B cell (primary cell): ENCODE data around the gene PLEKHS1. TPM values are rescaled to one million over a fixed set of nuclear protein-coding genes. Genes with fewer than 3 reads are reported as not detected.

Experiments used
- ATAC-seq: fragments of 200-7000 bp; cut with Tn5 transposase; one replicate; pipeline ENCODE4 v1.10.0; 2021; ENCODE audit warnings: low read depth, mild to moderate bottlenecking, moderate number of reproducible peaks, moderate library complexity
- CTCF ChIA-PET: fragments of 350-600 bp; sonication (Branson Sonifier 250); formaldehyde crosslinking; loops from one replicate; lab custom pipeline; 2021; ENCODE audit warnings: antibody characterized with exemption, inconsistent platforms; lab: Charles Lee
- POLR2A ChIA-PET: fragments of 350-600 bp; sonication (Branson Sonifier 250); formaldehyde crosslinking; loops from one replicate; lab custom pipeline; 2021; ENCODE audit warnings: antibody characterized with exemption; lab: Charles Lee
- DNase-seq: peaks from one replicate; pipeline ENCODE4 v3.0.0; 2013
- H2AFZ ChIP-seq: 2 replicates; pipeline ENCODE4 v1.6.1; 2012; ENCODE audit warnings: mild to moderate bottlenecking, low read depth, low read length; ENCODE audit not compliant: insufficient read depth, poor library complexity, severe bottlenecking
- H3K27ac ChIP-seq, 2 donors: 1 replicate in 1 of 2; 2 replicates in 1 of 2; pipeline ENCODE4 v1.5.1; 2012 to 2013; ENCODE audit warnings: low read length in 2 of 2, mild to moderate bottlenecking in 2 of 2, moderate library complexity in 1 of 2
- H3K27me3 ChIP-seq, 4 experiments: fragments of 200-600 bp in 1 of 4; sonication (generic) in 1 of 4; replicated peaks in 1 of 4; 1 replicate in 2 of 4; 2 replicates in 2 of 4; pipeline versions ENCODE4 v1.6.1 to v1.7.0; 2013 to 2016; ENCODE audit warnings: low read length in 3 of 4, mild to moderate bottlenecking in 2 of 4, mixed read lengths in 1 of 4, moderate library complexity in 1 of 4; ENCODE audit not compliant: insufficient read depth in 4 of 4, control insufficient read depth in 3 of 4; ENCODE audit errors: control extremely low read depth in 1 of 4
- H3K36me3 ChIP-seq, 2 experiments: replicated peaks in 1 of 2; 1 replicate in 1 of 2; 2 replicates in 1 of 2; pipeline versions ENCODE4 v1.6.1 to v1.7.1; 2013; ENCODE audit warnings: low read length in 1 of 2; ENCODE audit not compliant: insufficient read depth in 2 of 2, control insufficient read depth in 1 of 2; ENCODE audit errors: control extremely low read depth in 1 of 2, extremely low read depth in 1 of 2
- H3K4me1 ChIP-seq, 2 donors: fragments of 200-600 bp in 1 of 2; sonication (generic) in 1 of 2; 1 replicate in 1 of 2; 2 replicates in 1 of 2; pipeline versions ENCODE4 v1.5.1 to v1.6.1; 2013 to 2017; ENCODE audit warnings: low read length in 2 of 2; ENCODE audit not compliant: control insufficient read depth in 2 of 2, insufficient read depth in 2 of 2
- H3K4me2 ChIP-seq: replicated peaks from 2 replicates; pipeline ENCODE3; 2012; ENCODE audit warnings: mild to moderate bottlenecking, low read depth, low read length; ENCODE audit not compliant: poor library complexity, severe bottlenecking
- H3K4me3 ChIP-seq, 5 experiments: fragments of 200-600 bp in 1 of 5; sonication (generic) in 1 of 5; 1 replicate in 3 of 5; 2 replicates in 2 of 5; pipeline versions ENCODE4 v1.5.1 to v1.7.0; 2011 to 2016; ENCODE audit warnings: low read length in 4 of 5, mild to moderate bottlenecking in 4 of 5, low read depth in 2 of 5, control low read depth in 1 of 5, moderate library complexity in 1 of 5; ENCODE audit not compliant: insufficient read depth in 1 of 5; ENCODE audit errors: control extremely low read depth in 1 of 5, extremely low read depth in 1 of 5
- H3K79me2 ChIP-seq: fragments of 200-600 bp; sonication (generic); one replicate; pipeline ENCODE4 v1.6.0; 2016; ENCODE audit warnings: low read length; ENCODE audit not compliant: control insufficient read depth, insufficient read depth
- H3K9ac ChIP-seq: fragments of 200-600 bp; sonication (generic); 2 replicates; pipeline ENCODE4 v1.6.1; 2017; ENCODE audit warnings: mild to moderate bottlenecking, low read length, moderate library complexity
- H3K9me3 ChIP-seq, 3 donors: one replicate each; pipeline versions ENCODE4 v1.6.1 to v1.7.1; 2013; ENCODE audit warnings: low read length in 2 of 3; ENCODE audit not compliant: control insufficient read depth in 2 of 3, insufficient read depth in 1 of 3; ENCODE audit errors: control extremely low read depth in 1 of 3
- H4K20me1 ChIP-seq: 2 replicates; pipeline ENCODE4 v1.6.0; 2012; ENCODE audit warnings: mild to moderate bottlenecking, low read length; ENCODE audit not compliant: insufficient read depth, control insufficient read depth, poor library complexity, severe bottlenecking
- H3K27ac Mint-ChIP-seq: one replicate; pipeline ENCODE4 v1.8.0; 2021; ENCODE audit warnings: mixed read lengths
- H3K27me3 Mint-ChIP-seq: one replicate; pipeline ENCODE4 v1.8.0; 2021; ENCODE audit warnings: mixed read lengths
- H3K4me1 Mint-ChIP-seq: one replicate; pipeline ENCODE4 v1.8.0; 2021; ENCODE audit warnings: mixed read lengths
- H3K4me3 Mint-ChIP-seq: one replicate; pipeline ENCODE4 v1.8.0; 2021; ENCODE audit warnings: mixed read lengths
- H3K9me3 Mint-ChIP-seq: one replicate; pipeline ENCODE4 v1.8.0; 2022; ENCODE audit warnings: mixed read lengths; ENCODE audit not compliant: insufficient read depth
- EZH2 ChIP-seq: IDR thresholded peaks from 2 replicates; pipeline ENCODE4 v1.6.1; 2012; ENCODE audit warnings: borderline replicate concordance, low read depth, mild to moderate bottlenecking, moderate library complexity, low read length; ENCODE audit not compliant: insufficient read depth, poor library complexity, severe bottlenecking
- WGBS: methylation state at CpG from one replicate; pipeline ENCODE4 v1.1.5; 2013; ENCODE audit warnings: missing lambda C conversion rate; ENCODE audit not compliant: insufficient coverage; 5-methylcytosine and 5-hydroxymethylcytosine counted together
- intact Hi-C: fragments of 100-400 bp; cut with micrococcal nuclease; formaldehyde crosslinking; loops from one replicate; pipeline ENCODE4 v1.10.0; 2022
- polyA plus RNA-seq: library from polyadenylated mRNA; depleted of rRNA; stranded (reverse); fragments of >200 nt; gene quantifications from 2 replicates; pipeline ENCODE4 v1.2.3, GENCODE V29; 2012
- total RNA-seq, 2 donors: library from RNA; stranded (reverse); fragments of 120-200 nt in 1 of 2; gene quantifications; 1 replicate in 1 of 2; 2 replicates in 1 of 2; pipeline versions ENCODE4 v1.2.3 to v1.2.4, GENCODE V29; 2013 to 2022
- TF ChIP-seq, protein P1 (sequence below): fragments of 200-600 bp; IDR thresholded peaks from one replicate; pipeline ENCODE4 v1.8.0; 2022; ENCODE audit warnings: antibody characterized with exemption, mild to moderate bottlenecking

PLEKHS1 gene
- total and polyA plus RNA-seq, 2 donors (not counting 1 experiment from before 2014, with no cell fraction given) = 0.09 TPM; not detected in 1

DNA sequence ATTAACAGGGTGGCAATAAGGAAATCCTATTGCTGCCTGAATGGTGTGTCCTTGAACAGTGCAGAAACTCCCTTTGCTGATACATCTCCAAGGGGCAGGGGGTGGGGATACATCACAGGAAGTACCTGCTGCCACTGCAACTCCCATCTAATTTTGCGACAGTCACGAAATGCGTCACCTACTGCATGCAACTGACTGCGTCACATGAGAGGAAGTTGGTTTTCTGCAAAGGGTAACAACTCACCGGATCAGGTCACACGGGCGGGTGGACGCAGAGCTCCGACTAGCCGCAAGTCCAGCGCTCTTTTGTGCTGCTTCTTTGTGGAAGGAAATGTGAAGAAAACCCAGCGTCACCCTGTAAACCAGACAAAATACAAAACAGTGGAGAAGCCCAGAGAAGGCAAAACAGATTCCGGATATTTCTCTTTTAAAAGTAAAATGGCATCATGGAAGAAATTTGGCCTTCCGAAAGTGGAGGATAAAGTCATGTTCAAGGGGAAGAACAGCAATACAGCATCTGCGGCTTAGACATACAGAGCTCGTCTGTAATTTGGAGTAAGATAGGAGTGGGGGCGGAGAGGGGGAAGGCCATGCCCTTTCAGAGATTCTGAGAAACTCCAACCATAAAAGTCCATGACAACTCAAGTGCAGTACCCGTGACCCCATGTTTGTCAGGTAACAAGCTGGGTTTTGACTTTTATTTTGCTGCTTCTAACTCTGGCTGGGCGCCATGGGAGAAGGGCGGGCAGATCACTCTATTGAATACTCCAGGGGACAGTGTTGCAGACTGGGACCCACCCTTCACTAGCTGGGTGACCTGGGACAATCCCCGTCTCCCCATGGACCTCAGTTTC is 32.3 kb upstream of the PLEKHS1 start:
- TF ChIP-seq, protein P1, sequence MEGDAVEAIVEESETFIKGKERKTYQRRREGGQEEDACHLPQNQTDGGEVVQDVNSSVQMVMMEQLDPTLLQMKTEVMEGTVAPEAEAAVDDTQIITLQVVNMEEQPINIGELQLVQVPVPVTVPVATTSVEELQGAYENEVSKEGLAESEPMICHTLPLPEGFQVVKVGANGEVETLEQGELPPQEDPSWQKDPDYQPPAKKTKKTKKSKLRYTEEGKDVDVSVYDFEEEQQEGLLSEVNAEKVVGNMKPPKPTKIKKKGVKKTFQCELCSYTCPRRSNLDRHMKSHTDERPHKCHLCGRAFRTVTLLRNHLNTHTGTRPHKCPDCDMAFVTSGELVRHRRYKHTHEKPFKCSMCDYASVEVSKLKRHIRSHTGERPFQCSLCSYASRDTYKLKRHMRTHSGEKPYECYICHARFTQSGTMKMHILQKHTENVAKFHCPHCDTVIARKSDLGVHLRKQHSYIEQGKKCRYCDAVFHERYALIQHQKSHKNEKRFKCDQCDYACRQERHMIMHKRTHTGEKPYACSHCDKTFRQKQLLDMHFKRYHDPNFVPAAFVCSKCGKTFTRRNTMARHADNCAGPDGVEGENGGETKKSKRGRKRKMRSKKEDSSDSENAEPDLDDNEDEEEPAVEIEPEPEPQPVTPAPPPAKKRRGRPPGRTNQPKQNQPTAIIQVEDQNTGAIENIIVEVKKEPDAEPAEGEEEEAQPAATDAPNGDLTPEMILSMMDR = no peak
- no peak for TF ChIP-seq EZH2
- no peaks in the 10 kb centered on the region for H3K9me3 Mint-ChIP-seq
- no peaks in the 10 kb centered on the region for H3K27me3 ChIP-seq
- POLR2A ChIA-PET = no interaction called here
- no peak overlapping the region for H3K4me3 ChIP-seq
- H2AFZ ChIP-seq = no peak overlapping the region
- 87% methylated on average over 8 of the region's 21 CpGs for WGBS
- H3K36me3 ChIP-seq = peaks cover 0 to 33% of the 10 kb centered on the region in 2 experiments
- peaks cover 12% of the 10 kb centered on the region for H3K4me1 Mint-ChIP-seq
- H3K4me1 ChIP-seq = peaks cover 0 to 6% of the 10 kb centered on the region in 2 donors
- H3K9me3 ChIP-seq = no peaks in the 10 kb centered on the region
- H3K27ac ChIP-seq = no peak overlapping the region
- H3K27ac Mint-ChIP-seq = no peak overlapping the region
- H3K4me3 Mint-ChIP-seq = no peak overlapping the region
- no peak overlapping the region for H3K4me2 ChIP-seq
- intact Hi-C loops = no loop called here
- ATAC-seq (no peak), DNase-seq (no peak)
- H3K9ac ChIP-seq = no peak overlapping the region
- no peaks in the 10 kb centered on the region for H3K27me3 Mint-ChIP-seq
- peaks cover 14% of the 10 kb centered on the region for H3K79me2 ChIP-seq
- peaks cover 19% of the 10 kb centered on the region for H4K20me1 ChIP-seq
- CTCF ChIA-PET = no interaction called here

DNA sequence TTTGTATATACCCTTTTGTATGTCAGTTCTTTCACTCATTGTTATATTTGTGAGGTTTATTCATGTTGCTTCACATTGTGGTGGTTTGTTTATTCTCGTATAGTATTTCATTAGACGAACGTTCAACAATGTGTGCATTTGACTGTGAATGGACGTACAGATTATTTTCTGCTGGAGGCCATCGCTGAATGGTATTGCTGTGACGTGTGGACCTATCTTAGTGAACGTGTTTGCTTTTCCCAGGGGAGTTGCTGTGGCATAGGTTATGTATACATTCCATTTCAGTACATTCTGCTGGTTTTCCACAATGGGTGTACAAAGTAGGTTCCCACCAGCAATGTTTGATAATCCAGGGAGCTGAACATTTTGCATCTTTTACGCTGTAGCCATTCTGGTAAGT is 31.1 kb upstream of the PLEKHS1 start:
- H3K27ac ChIP-seq = no peak overlapping the region
- H3K27me3 ChIP-seq = no peaks in the 10 kb centered on the region
- peaks cover 0 to 43% of the 10 kb centered on the region in 2 experiments for H3K36me3 ChIP-seq
- H4K20me1 ChIP-seq = peaks cover 15% of the 10 kb centered on the region
- ChIA-PET POLR2A (no interaction called here), CTCF (no interaction called here)
- peaks cover 0 to 6% of the 10 kb centered on the region in 2 donors for H3K4me1 ChIP-seq
- no peak overlapping the region for H3K4me3 Mint-ChIP-seq
- no peak overlapping the region for H3K27ac Mint-ChIP-seq
- H2AFZ ChIP-seq = no peak overlapping the region
- H3K4me3 ChIP-seq = no peak overlapping the region
- peaks cover 12% of the 10 kb centered on the region for H3K4me1 Mint-ChIP-seq
- ATAC-seq = no peak
- H3K9ac ChIP-seq = no peak overlapping the region
- TF ChIP-seq, protein P1 = no peak
- peaks cover 9% of the 10 kb centered on the region for H3K79me2 ChIP-seq
- H3K27me3 Mint-ChIP-seq = no peaks in the 10 kb centered on the region
- no peak overlapping the region for H3K4me2 ChIP-seq
- no peak for DNase-seq
- intact Hi-C loops = no loop called here
- no CpG with 5 or more reads among the region's 8 CpGs for WGBS
- H3K9me3 ChIP-seq = no peaks in the 10 kb centered on the region
- H3K9me3 Mint-ChIP-seq = no peaks in the 10 kb centered on the region
